ENCODE results near the gene HOXC12. TPM values are rescaled to one million over a fixed set of nuclear protein-coding genes. Genes with fewer than 3 reads are reported as not detected.

The HOXC12 gene
- total RNA-seq, 1 experiment from 2014 or later = not detected

GRCh38 chr12:53931844-53932581 lies 22.7 kb upstream of the HOXC12 start:
- Mint-ChIP-seq H3K36me3 (ENCODE audit: insufficient read depth, unreplicated experiment) (no peaks in the 10 kb centered on the region), H3K27ac (ENCODE audit: unreplicated experiment) (no peak overlapping the region), H3K27me3 (ENCODE audit: unreplicated experiment) (peaks cover 100% of the 10 kb centered on the region), H3K4me3 (ENCODE audit: low read depth, unreplicated experiment) (no peak overlapping the region), H3K4me1 (ENCODE audit: low read depth, unreplicated experiment) (no peaks in the 10 kb centered on the region), H3K9me3 (ENCODE audit: low read depth, unreplicated experiment) (no peaks in the 10 kb centered on the region)
- TF ChIP-seq CTCF (IDR thresholded peaks at IDR 0.05; ENCODE audit: unreplicated experiment) = no peak
- CTCF ChIA-PET = no interaction called here
- no peak for DNase-seq
- intact Hi-C loops (cut with micrococcal nuclease; ENCODE audit: unreplicated experiment) = no loop called here
- BruUV-seq (replicated peaks) = no TSS peak

DNA sequence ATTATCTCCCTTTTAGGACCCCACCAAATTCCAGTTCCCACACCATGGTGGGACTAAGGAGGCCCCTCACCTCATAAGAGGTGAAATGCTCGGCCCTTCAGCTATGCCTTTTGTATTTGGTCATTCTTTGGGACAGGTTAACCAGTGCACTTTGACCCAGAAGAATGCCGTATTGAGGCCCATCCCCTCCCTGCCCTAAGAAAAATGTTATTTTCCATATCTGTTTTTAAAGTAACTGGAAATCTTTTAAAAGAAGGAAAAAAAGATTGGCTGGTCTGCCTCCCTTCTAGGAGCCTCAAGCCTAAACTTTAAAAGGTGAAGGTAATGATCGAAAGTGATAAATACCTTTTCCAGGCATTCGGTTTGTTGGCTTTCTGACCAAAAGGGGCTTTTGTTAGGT lies 21.8 kb upstream of the HOXC12 start:
- Mint-ChIP-seq H3K4me3 (ENCODE audit: low read depth, unreplicated experiment) (no peak overlapping the region), H3K27ac (ENCODE audit: unreplicated experiment) (no peak overlapping the region), H3K36me3 (ENCODE audit: insufficient read depth, unreplicated experiment) (no peaks in the 10 kb centered on the region), H3K4me1 (ENCODE audit: low read depth, unreplicated experiment) (no peaks in the 10 kb centered on the region), H3K9me3 (ENCODE audit: low read depth, unreplicated experiment) (no peaks in the 10 kb centered on the region), H3K27me3 (ENCODE audit: unreplicated experiment) (peaks cover 100% of the 10 kb centered on the region)
- TF ChIP-seq CTCF (IDR thresholded peaks at IDR 0.05; ENCODE audit: unreplicated experiment) = no peak
- CTCF ChIA-PET = no interaction called here
- intact Hi-C loops (cut with micrococcal nuclease; ENCODE audit: unreplicated experiment) = no loop called here
- BruUV-seq (replicated peaks) = no TSS peak
- DNase-seq = no peak

- H3K27ac Mint-ChIP-seq (ENCODE audit: unreplicated experiment) = no peak overlapping the region
- peaks cover 97% of the 10 kb centered on the region for H3K27me3 Mint-ChIP-seq (ENCODE audit: unreplicated experiment)
- CTCF ChIA-PET = interaction anchor here (0.6 kb wide), 1 partner anchor 22 kb away, joined by 3 read pairs; no protein-coding TSS in a partner anchor
- H3K4me3 Mint-ChIP-seq (ENCODE audit: low read depth, unreplicated experiment) = no peak overlapping the region
- H3K9me3 Mint-ChIP-seq (ENCODE audit: low read depth, unreplicated experiment) = no peaks in the 10 kb centered on the region
- BruUV-seq (replicated peaks) = no TSS peak
- no peak for TF ChIP-seq CTCF (IDR thresholded peaks at IDR 0.05; ENCODE audit: unreplicated experiment)
- intact Hi-C loops (cut with micrococcal nuclease; ENCODE audit: unreplicated experiment) = no loop called here
- no peaks in the 10 kb centered on the region for H3K36me3 Mint-ChIP-seq (ENCODE audit: insufficient read depth, unreplicated experiment)
- no peak for DNase-seq
- no peaks in the 10 kb centered on the region for H3K4me1 Mint-ChIP-seq (ENCODE audit: low read depth, unreplicated experiment)
Measured at GRCh38 chr12:53935383-53936341, 19.0 kb upstream of the HOXC12 start.

GRCh38 chr12:53937099-53937498 lies 17.6 kb upstream of the HOXC12 start:
- H3K27me3 Mint-ChIP-seq (ENCODE audit: unreplicated experiment) = peaks cover 97% of the 10 kb centered on the region
- no peak for TF ChIP-seq CTCF (IDR thresholded peaks at IDR 0.05; ENCODE audit: unreplicated experiment)
- intact Hi-C loops (cut with micrococcal nuclease; ENCODE audit: unreplicated experiment) = no loop called here
- H3K36me3 Mint-ChIP-seq (ENCODE audit: insufficient read depth, unreplicated experiment) = no peaks in the 10 kb centered on the region
- H3K27ac Mint-ChIP-seq (ENCODE audit: unreplicated experiment) = no peak overlapping the region
- no peaks in the 10 kb centered on the region for H3K9me3 Mint-ChIP-seq (ENCODE audit: low read depth, unreplicated experiment)
- CTCF ChIA-PET = no interaction called here
- no peaks in the 10 kb centered on the region for H3K4me1 Mint-ChIP-seq (ENCODE audit: low read depth, unreplicated experiment)
- no TSS peak for BruUV-seq (replicated peaks)
- DNase-seq = no peak
- no peak overlapping the region for H3K4me3 Mint-ChIP-seq (ENCODE audit: low read depth, unreplicated experiment)
